A549 (cell line): ENCODE measurements around the gene PCDHGB1. TPM values are rescaled to one million over a fixed set of nuclear protein-coding genes. Genes with fewer than 3 reads are reported as not detected.

Source experiments
- ATAC-seq, 2 experiments: fragments of 200-7000 bp in 1 of 2; fragments of >200 bp in 1 of 2; cut with Nextera tagmentation in 1 of 2; cut with Tn5 transposase in 1 of 2; 3 replicates each; pipeline versions ENCODE4 v1.8.0 to v1.9.1; 2018 to 2020; ENCODE audit warnings: mild to moderate bottlenecking in 1 of 2, moderate library complexity in 1 of 2
- CTCF ChIA-PET: fragments of 300-600 bp; sonication (Branson Sonifier 250); formaldehyde crosslinking; extraction: SDS; loops from one replicate; lab custom pipeline; 2021; ENCODE audit warnings: antibody characterized with exemption, inconsistent platforms; lab: Yijun Ruan, JAX
- POLR2A ChIA-PET: fragments of 350-600 bp; formaldehyde crosslinking; extraction: SDS; loops from one replicate; lab custom pipeline; 2021; ENCODE audit warnings: antibody characterized with exemption, inconsistent platforms; lab: Yijun Ruan, JAX
- DNase-seq, 2 experiments: peaks; one replicate each; pipeline versions ENCODE4 v3.0.0 to v3.0.0-alpha.2; 2011 to 2016; ENCODE audit warnings: low read depth in 1 of 2, low spot score in 1 of 2
- FAIRE-seq: peaks from 2 replicates; lab custom pipeline; 2011; peaks lifted over from hg19 to GRCh38; lab: Jason Lieb, UNC
- H3K27ac ChIP-seq, 2 experiments: fragments of >200 bp; sonication (Bioruptor Twin); formaldehyde crosslinking; 3 replicates each; pipeline ENCODE4 v1.5.1; 2016 to 2017
- H3K4me1 ChIP-seq: fragments of >200 bp; sonication (Bioruptor Twin); formaldehyde crosslinking; 3 replicates; pipeline ENCODE4 v1.6.1; 2016
- H3K4me2 ChIP-seq: fragments of >200 bp; sonication (Bioruptor Twin); formaldehyde crosslinking; 3 replicates; pipeline ENCODE4 v1.6.1; 2016
- H3K4me3 ChIP-seq: fragments of >200 bp; sonication (Bioruptor Twin); formaldehyde crosslinking; 3 replicates; pipeline ENCODE4 v1.5.1; 2016
- H3K9me3 ChIP-seq: fragments of >200 bp; sonication (Bioruptor Twin); formaldehyde crosslinking; 3 replicates; pipeline ENCODE4 v1.6.1; 2016
- BCL3 ChIP-seq: fragments of >200 bp; sonication (Bioruptor Twin); formaldehyde crosslinking; IDR thresholded peaks from 3 replicates; pipeline ENCODE4 v1.6.1; 2016
- CBX2 ChIP-seq: fragments of 200-600 bp; sonication (generic); IDR thresholded peaks from 2 replicates; pipeline ENCODE4 v1.6.1; 2016; ENCODE audit warnings: low read depth, mild to moderate bottlenecking, borderline replicate concordance
- E2F6 ChIP-seq: IDR thresholded peaks from 2 replicates; pipeline ENCODE4 v1.6.1; 2012; ENCODE audit warnings: low read depth, borderline replicate concordance
- ELK1 ChIP-seq: fragments of 150-350 bp; IDR thresholded peaks from 2 replicates; pipeline ENCODE4 v1.6.1; 2014; ENCODE audit warnings: low read depth, mild to moderate bottlenecking, low read length
- EP300 ChIP-seq, 2 experiments: fragments of >200 bp; sonication (Bioruptor Twin); formaldehyde crosslinking; IDR thresholded peaks; 2 replicates in 1 of 2; 3 replicates in 1 of 2; pipeline ENCODE4 v1.6.1; 2016 to 2017
- ESRRA ChIP-seq: fragments of 150-350 bp; IDR thresholded peaks from 2 replicates; pipeline ENCODE4 v1.6.1; 2014; ENCODE audit warnings: mild to moderate bottlenecking, low read length, borderline replicate concordance
- FOSB ChIP-seq: fragments of 250-450 bp; sonication (Bioruptor Pico); IDR thresholded peaks from 2 replicates; pipeline ENCODE4 v1.5.0; 2020; ENCODE audit warnings: mild to moderate bottlenecking, moderate library complexity
- FOXS1 ChIP-seq: fragments of 250-450 bp; sonication (Bioruptor Pico); IDR thresholded peaks from 2 replicates; pipeline ENCODE4 v1.5.0; 2020; ENCODE audit warnings: mild to moderate bottlenecking, moderate library complexity
- HOXA7 ChIP-seq: fragments of 250-450 bp; sonication (Bioruptor Pico); IDR thresholded peaks from 2 replicates; pipeline ENCODE4 v1.5.0; 2020; ENCODE audit warnings: mild to moderate bottlenecking, moderate library complexity
- JUNB ChIP-seq: fragments of >200 bp; sonication (Bioruptor Twin); formaldehyde crosslinking; IDR thresholded peaks from 2 replicates; pipeline ENCODE4 v1.6.1; 2016
- MAFK ChIP-seq: fragments of 450-650 bp; IDR thresholded peaks from 2 replicates; pipeline ENCODE4 v1.6.1; 2014; ENCODE audit not compliant: partially characterized antibody
- MYC ChIP-seq: IDR thresholded peaks from 2 replicates; pipeline ENCODE4 v1.6.1; 2012; ENCODE audit warnings: mild to moderate bottlenecking, inconsistent platforms, low read length, improper control_type of control experiment, borderline replicate concordance
- NFE2L2 ChIP-seq: fragments of 150-350 bp; conservative IDR thresholded peaks from 2 replicates; pipeline ENCODE4 v1.6.1; 2014; ENCODE audit warnings: low read length
- PHF8 ChIP-seq: fragments of 200-600 bp; sonication (generic); IDR thresholded peaks from 2 replicates; pipeline ENCODE4 v1.6.1; 2016; ENCODE audit warnings: low read depth, mild to moderate bottlenecking, antibody characterized with exemption, moderate library complexity, borderline replicate concordance
- RARB ChIP-seq: fragments of 250-450 bp; sonication (Bioruptor Pico); IDR thresholded peaks from 2 replicates; pipeline ENCODE4 v1.8.0; 2021; ENCODE audit warnings: mild to moderate bottlenecking, moderate library complexity
- RFX5 ChIP-seq: fragments of 450-650 bp; IDR thresholded peaks from 2 replicates; pipeline ENCODE4 v1.7.1; 2014; ENCODE audit warnings: antibody characterized with exemption, mild to moderate bottlenecking, moderate library complexity
- RNF2 ChIP-seq: fragments of 200-600 bp; sonication (generic); IDR thresholded peaks from 2 replicates; pipeline ENCODE4 v1.6.1; 2016; ENCODE audit warnings: low read depth, mild to moderate bottlenecking, antibody characterized with exemption, moderate library complexity, borderline replicate concordance
- TFCP2L1 ChIP-seq: fragments of 250-450 bp; sonication (Bioruptor Pico); IDR thresholded peaks from 2 replicates; pipeline ENCODE4 v1.5.0; 2021; ENCODE audit warnings: mild to moderate bottlenecking
- ZNF302 ChIP-seq: fragments of 250-450 bp; sonication (Bioruptor Pico); IDR thresholded peaks from 2 replicates; pipeline ENCODE4 v1.9.0; 2021; ENCODE audit warnings: inconsistent platforms, mild to moderate bottlenecking, moderate library complexity
- WGBS: methylation state at CpG from one replicate; pipeline ENCODE4 v1.1.6; 2017; ENCODE audit errors: missing lambda C conversion rate; 5-methylcytosine and 5-hydroxymethylcytosine counted together
- polyA plus RNA-seq, 4 experiments: library from polyadenylated mRNA; depleted of rRNA in 3 of 4; stranded (reverse); fragments of >200 nt; fragmentation: RNase III in 1 of 4; extraction: RNeasy Plus Mini Kit Qiagen cat#74134 plus additional on column Dnase treatment in 1 of 4; gene quantifications; 2 replicates in 3 of 4; 3 replicates in 1 of 4; pipeline ENCODE4 v1.2.3, GENCODE V29; 2011 to 2017
- TF ChIP-seq, protein P1 (sequence below): fragments of 200-600 bp; sonication (generic); IDR thresholded peaks from 2 replicates; pipeline ENCODE4 v1.6.1; 2016; ENCODE audit warnings: antibody characterized with exemption, mild to moderate bottlenecking, moderate library complexity

PCDHGB1 gene
- polyA plus RNA-seq, 2 of the 4 experiments (the other 2 are of a cell fraction) = 1.5 to 3.7 TPM

DNA sequence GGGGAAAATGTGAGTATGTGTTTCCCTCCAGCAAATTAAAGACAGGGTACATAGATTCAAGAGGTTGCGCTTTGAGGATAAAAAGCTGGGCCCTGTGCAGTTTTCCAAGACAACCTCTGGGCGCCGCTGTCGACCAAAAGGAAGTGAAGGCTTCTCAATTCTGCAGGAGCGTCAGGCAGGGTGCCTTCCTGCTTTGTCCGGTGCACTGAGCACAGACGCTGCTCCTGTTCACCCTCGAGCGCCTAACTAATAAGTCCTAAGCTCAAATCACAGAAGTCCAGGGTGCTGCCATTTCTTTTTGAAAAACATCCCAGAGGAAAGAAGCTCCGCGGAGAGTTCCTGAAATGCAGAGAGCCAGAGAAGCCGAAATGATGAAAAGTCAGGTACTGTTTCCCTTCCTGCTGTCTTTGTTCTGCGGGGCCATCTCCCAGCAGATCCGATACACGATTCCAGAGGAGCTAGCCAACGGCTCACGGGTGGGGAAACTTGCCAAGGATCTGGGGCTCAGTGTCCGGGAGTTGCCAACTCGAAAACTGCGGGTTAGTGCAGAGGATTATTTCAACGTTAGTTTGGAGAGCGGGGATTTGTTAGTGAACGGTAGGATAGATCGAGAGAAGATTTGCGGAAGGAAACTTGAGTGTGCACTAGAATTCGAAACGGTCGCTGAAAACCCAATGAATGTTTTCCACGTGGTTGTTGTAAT is at the start of gene PCDHGB1 (continued):
- no peak for TF ChIP-seq RFX5
- TF ChIP-seq, all 56 proteins: peak for 5

- TF ChIP-seq JUNB (no peak), EP300 (IDR thresholded peaks at IDR 0.05) (no peak), BCL3 (no peak)
- TF ChIP-seq, protein P1, sequence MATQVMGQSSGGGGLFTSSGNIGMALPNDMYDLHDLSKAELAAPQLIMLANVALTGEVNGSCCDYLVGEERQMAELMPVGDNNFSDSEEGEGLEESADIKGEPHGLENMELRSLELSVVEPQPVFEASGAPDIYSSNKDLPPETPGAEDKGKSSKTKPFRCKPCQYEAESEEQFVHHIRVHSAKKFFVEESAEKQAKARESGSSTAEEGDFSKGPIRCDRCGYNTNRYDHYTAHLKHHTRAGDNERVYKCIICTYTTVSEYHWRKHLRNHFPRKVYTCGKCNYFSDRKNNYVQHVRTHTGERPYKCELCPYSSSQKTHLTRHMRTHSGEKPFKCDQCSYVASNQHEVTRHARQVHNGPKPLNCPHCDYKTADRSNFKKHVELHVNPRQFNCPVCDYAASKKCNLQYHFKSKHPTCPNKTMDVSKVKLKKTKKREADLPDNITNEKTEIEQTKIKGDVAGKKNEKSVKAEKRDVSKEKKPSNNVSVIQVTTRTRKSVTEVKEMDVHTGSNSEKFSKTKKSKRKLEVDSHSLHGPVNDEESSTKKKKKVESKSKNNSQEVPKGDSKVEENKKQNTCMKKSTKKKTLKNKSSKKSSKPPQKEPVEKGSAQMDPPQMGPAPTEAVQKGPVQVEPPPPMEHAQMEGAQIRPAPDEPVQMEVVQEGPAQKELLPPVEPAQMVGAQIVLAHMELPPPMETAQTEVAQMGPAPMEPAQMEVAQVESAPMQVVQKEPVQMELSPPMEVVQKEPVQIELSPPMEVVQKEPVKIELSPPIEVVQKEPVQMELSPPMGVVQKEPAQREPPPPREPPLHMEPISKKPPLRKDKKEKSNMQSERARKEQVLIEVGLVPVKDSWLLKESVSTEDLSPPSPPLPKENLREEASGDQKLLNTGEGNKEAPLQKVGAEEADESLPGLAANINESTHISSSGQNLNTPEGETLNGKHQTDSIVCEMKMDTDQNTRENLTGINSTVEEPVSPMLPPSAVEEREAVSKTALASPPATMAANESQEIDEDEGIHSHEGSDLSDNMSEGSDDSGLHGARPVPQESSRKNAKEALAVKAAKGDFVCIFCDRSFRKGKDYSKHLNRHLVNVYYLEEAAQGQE = no peak
- H3K9me3 ChIP-seq = peaks cover 64% of the 10 kb centered on the region
- DNase-seq = no peak
- CTCF ChIA-PET = no interaction called here
- ATAC-seq = no peak
- H3K4me3 ChIP-seq = no peak within 1 kb of the TSS
- H3K4me1 ChIP-seq = no peaks in the 10 kb centered on the region
- 89% methylated on average over 31 of the region's 36 CpGs for WGBS
- no peak within 1 kb of the TSS for H3K27ac ChIP-seq
- no peak within 1 kb of the TSS for H3K4me2 ChIP-seq
- POLR2A ChIA-PET = no interaction called here
- FAIRE-seq = no peak
These were observed 46.1 kb upstream of the PCDHGB1 start, which contains the start of gene SLC25A2 for GRCh38 chr5:141303756-141304155. SLC25A2 (minus strand) TSS chr5:141304049; CDS start chr5:141303865, 184 bp downstream.

- no peak for FAIRE-seq
- Histone ChIP-seq H3K9me3 (peaks cover 56% of the 10 kb centered on the region), H3K4me2 (no peak overlapping the region)
- TF ChIP-seq FOXS1 (no peak), MAFK (no peak), ESRRA (no peak), HOXA7 (CRISPR knock-in tag) (no peak), NFE2L2 (no peak)
- TF ChIP-seq, protein P1 = no peak
- TF ChIP-seq, all 56 proteins: peak for 0
- DNase-seq (no peak), ATAC-seq (no peak)
- Histone ChIP-seq H3K4me1 (no peaks in the 10 kb centered on the region), H3K4me3 (no peak overlapping the region), H3K27ac (no peak overlapping the region)
- ChIA-PET CTCF (interaction anchor here (0.6 to 1.3 kb wide), 3 partner anchors 24 to 258 kb away, joined by 3 read pairs; partner anchors contain the start of gene PCDHB2), POLR2A (no interaction called here)
- WGBS = 100% methylated on average over 1 of the region's 1 CpG
These were observed 43.3 kb upstream of the PCDHGB1 start for GRCh38 chr5:141306630-141307029.

DNA sequence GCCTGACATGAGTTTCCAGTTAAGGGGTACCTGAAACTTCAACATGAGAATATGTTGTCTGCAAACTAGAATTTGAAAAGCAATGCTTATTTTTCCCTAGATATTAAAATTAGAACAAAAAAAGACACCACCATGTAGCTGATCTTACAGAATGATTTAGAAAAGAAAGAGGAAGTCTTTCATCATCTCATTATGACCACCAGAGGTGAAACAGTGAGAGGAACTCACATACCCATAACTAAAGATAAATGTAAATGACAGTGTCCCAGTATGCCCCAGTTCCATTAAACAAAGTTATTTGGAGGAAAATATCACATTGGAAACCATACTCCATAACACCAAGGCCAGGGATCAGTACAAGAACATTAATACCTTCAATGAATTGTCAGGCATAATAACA is 36.2 kb upstream of the PCDHGB1 start:
- POLR2A ChIA-PET = no interaction called here
- no peak for FAIRE-seq
- TF ChIP-seq JUNB = no peak
- TF ChIP-seq ZNF302 (CRISPR knock-in tag) = no peak
- no peak for TF ChIP-seq RARB
- no peak for TF ChIP-seq ELK1
- TF ChIP-seq E2F6 = no peak
- no peak for TF ChIP-seq FOSB
- TF ChIP-seq CBX2 = no peak
- TF ChIP-seq PHF8 = no peak
- no peak for TF ChIP-seq TFCP2L1 (CRISPR knock-in tag)
- TF ChIP-seq MYC = no peak
- TF ChIP-seq RNF2 = no peak

More for the DNA sequence above, 36.2 kb upstream of the PCDHGB1 start:
- CTCF ChIA-PET = no interaction called here
- no peak overlapping the region for H3K27ac ChIP-seq
- no peak overlapping the region for H3K4me3 ChIP-seq
- no peak for DNase-seq
- H3K4me1 ChIP-seq = no peaks in the 10 kb centered on the region
- H3K4me2 ChIP-seq = no peak overlapping the region
- no peak for ATAC-seq
- peaks cover 72% of the 10 kb centered on the region for H3K9me3 ChIP-seq
